ENCODE measurements around the gene MAML2. TPM values are rescaled to one million over a fixed set of nuclear protein-coding genes. Genes with fewer than 3 reads are reported as not detected.

The MAML2 gene
- total and polyA plus RNA-seq, 9 of the 15 experiments (the other 6 are each of a cell fraction or from before 2014, with no cell fraction given), result 0.79 to 6.8 (median 4.8) TPM

GRCh38 chr11:96279018-96279895, 63.7 kb downstream of the MAML2 start (continued):
- TF ChIP-seq ZBTB11 (CRISPR knock-in tag; IDR thresholded peaks at IDR 0.05) (no peak), CBFA2T3 (IDR thresholded peaks at IDR 0.05) (peak; percentile 27; the same call in 1 of the 2 replicates), MAFK (IDR thresholded peaks at IDR 0.05; ENCODE audit: low read length) (peak; percentile 65), TAF1 (IDR thresholded peaks at IDR 0.05; ENCODE audit: control insufficient read depth, extremely low read depth, insufficient read depth, low read length, severe bottlenecking) (no peak), SNAPC5 (CRISPR knock-in tag; IDR thresholded peaks at IDR 0.05) (no peak), GATAD2A (IDR thresholded peaks at IDR 0.05) (0 out of 2 replicates have a peak, but pooled peaks have one; percentile 14), PML (IDR thresholded peaks at IDR 0.05; ENCODE audit: low read length) (no peak), HDGF (IDR thresholded peaks at IDR 0.05) (0 out of 2 replicates have a peak, but pooled peaks have one; percentile 34), BCOR (IDR thresholded peaks at IDR 0.05) (no peak), MAFG (tag; conservative IDR thresholded peaks at IDR 0.05) (no peak; the same call in 1 of the 2 replicates), MAFF (IDR thresholded peaks at IDR 0.05; ENCODE audit: low read length) (peak; percentile 57; the same call in 1 of the 2 replicates), FOSL1 (tag; conservative IDR thresholded peaks at IDR 0.05) (peak; percentile 77), EGR1 (conservative IDR thresholded peaks at IDR 0.05) (no peak), SETDB1 (IDR thresholded peaks at IDR 0.05; ENCODE audit: low read length) (no peak)
- TF ChIP-seq, protein P1, sequence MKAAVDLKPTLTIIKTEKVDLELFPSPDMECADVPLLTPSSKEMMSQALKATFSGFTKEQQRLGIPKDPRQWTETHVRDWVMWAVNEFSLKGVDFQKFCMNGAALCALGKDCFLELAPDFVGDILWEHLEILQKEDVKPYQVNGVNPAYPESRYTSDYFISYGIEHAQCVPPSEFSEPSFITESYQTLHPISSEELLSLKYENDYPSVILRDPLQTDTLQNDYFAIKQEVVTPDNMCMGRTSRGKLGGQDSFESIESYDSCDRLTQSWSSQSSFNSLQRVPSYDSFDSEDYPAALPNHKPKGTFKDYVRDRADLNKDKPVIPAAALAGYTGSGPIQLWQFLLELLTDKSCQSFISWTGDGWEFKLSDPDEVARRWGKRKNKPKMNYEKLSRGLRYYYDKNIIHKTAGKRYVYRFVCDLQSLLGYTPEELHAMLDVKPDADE (conservative IDR thresholded peaks at IDR 0.05; ENCODE audit: control insufficient read depth, low read depth, low read length), result no peak

Measured in K562 (cell line).